ELF-1 (cell line): ENCODE results near the gene TRIM49D2.
"Not testable (repeated sequence)": the region's sequence is repeated elsewhere in the genome, so short reads cannot be mapped to it uniquely, and the experiment has no call there.

Source experiments
- DNase-seq: peaks from one replicate; pipeline ENCODE4 v3.0.0-alpha.2; 2016; ENCODE audit warnings: low read depth, low spot score

Gene TRIM49D2

GRCh38 chr11:89923764-89924163 lies at the start of gene TRIM49D2:
TSS of gene TRIM49D2 (plus strand) at chr11:89924064. CDS start at chr11:89926762, 2,698 bp downstream.
- DNase-seq = not testable (repeated sequence)

- not testable (repeated sequence) for DNase-seq
Observed at GRCh38 chr11:89877511-89877910, 46.4 kb upstream of the TRIM49D2 start.

- not testable (repeated sequence) for DNase-seq
Observed at GRCh38 chr11:89893245-89893644, 30.6 kb upstream of the TRIM49D2 start.

- DNase-seq = not testable (repeated sequence)
Observed at GRCh38 chr11:89900809-89901208, 23.1 kb upstream of the TRIM49D2 start.

- DNase-seq = no peak
Observed at GRCh38 chr11:89922195-89922660, 1.6 kb upstream of the TRIM49D2 start, which contains the start of gene TRIM49D1. TSS of gene TRIM49D1 (minus strand) at chr11:89922245. CDS start at chr11:89917710, 4,535 bp downstream.

- DNase-seq = not testable (repeated sequence)
Observed at GRCh38 chr11:89960833-89961232, 37.0 kb downstream of the TRIM49D2 start.

GRCh38 chr11:89965737-89966136 lies 41.9 kb downstream of the TRIM49D2 start, which contains the start of gene TRIM64:
TSS of gene TRIM64 (plus strand) at chr11:89966037. CDS start at chr11:89968504, 2,467 bp downstream.
- not testable (repeated sequence) for DNase-seq
